MCF 10A (cell line): Measurements from ENCODE around the gene IPO5. TPM values are rescaled to one million over a fixed set of nuclear protein-coding genes. Genes with fewer than 3 reads are reported as not detected.
A peak's percentile ranks its signal among the peaks of the same experiment; 100 is the strongest.

Experiments
- BruUV-seq: library from RNA; stranded (reverse); fragments of 400-500 nt; replicated peaks from 2 replicates; lab custom pipeline; 2021; lab: Mats Ljungman, UMichigan
- CTCF ChIA-PET: fragments of 300-600 bp; sonication (Branson Sonifier 250); formaldehyde crosslinking; extraction: SDS; loops from one replicate; lab custom pipeline; 2021; ENCODE audit warnings: antibody characterized with exemption, inconsistent platforms; lab: Yijun Ruan, JAX
- POLR2A ChIA-PET: fragments of 300-600, 350-650 bp; sonication (Branson Sonifier 250); formaldehyde crosslinking; extraction: SDS; loops from one replicate; lab custom pipeline; 2020; ENCODE audit warnings: antibody characterized with exemption, inconsistent platforms; lab: Yijun Ruan, JAX
- DNase-seq: peaks from one replicate; pipeline ENCODE4 v3.0.0-alpha.2; 2018; ENCODE audit not compliant: unreplicated experiment
- H3K27ac Mint-ChIP-seq: one replicate; pipeline ENCODE4 v1.8.0; 2022; ENCODE audit warnings: mild to moderate bottlenecking, low read depth, mixed read lengths; ENCODE audit not compliant: unreplicated experiment
- H3K27me3 Mint-ChIP-seq: one replicate; pipeline ENCODE4 v1.8.0; 2022; ENCODE audit warnings: mixed read lengths; ENCODE audit not compliant: insufficient read depth, unreplicated experiment
- H3K36me3 Mint-ChIP-seq: one replicate; pipeline ENCODE4 v1.8.0; 2022; ENCODE audit warnings: mild to moderate bottlenecking, moderate library complexity, mixed read lengths; ENCODE audit not compliant: insufficient read depth, unreplicated experiment
- H3K4me1 Mint-ChIP-seq: one replicate; pipeline ENCODE4 v1.8.0; 2022; ENCODE audit warnings: mixed read lengths; ENCODE audit not compliant: insufficient read depth, unreplicated experiment
- H3K4me3 Mint-ChIP-seq: one replicate; pipeline ENCODE4 v1.8.0; 2022; ENCODE audit warnings: mild to moderate bottlenecking, moderate library complexity, mixed read lengths; ENCODE audit not compliant: unreplicated experiment
- H3K9me3 Mint-ChIP-seq: one replicate; pipeline ENCODE4 v1.8.0; 2022; ENCODE audit warnings: mixed read lengths; ENCODE audit not compliant: unreplicated experiment
- CTCF ChIP-seq: fragments of 200-600 bp; IDR thresholded peaks from one replicate; pipeline ENCODE4 v1.8.0; 2022; ENCODE audit warnings: antibody characterized with exemption, mild to moderate bottlenecking; ENCODE audit not compliant: unreplicated experiment
- intact Hi-C: fragments of 100-400 bp; cut with micrococcal nuclease; formaldehyde crosslinking; loops from 2 replicates; pipeline ENCODE4 v1.14.1; 2022
- total RNA-seq: library from RNA; stranded (reverse); gene quantifications from 2 replicates; pipeline ENCODE4 v1.2.3, GENCODE V29; 2022

IPO5 gene
- total RNA-seq, 1 experiment from 2014 or later, result 200 TPM

GRCh38 chr13:97979051-97979450, 25.6 kb downstream of the IPO5 start:
- Mint-ChIP-seq H3K4me1 (peaks cover 11% of the 10 kb centered on the region), H3K4me3 (peak overlapping the region; percentile 91), H3K27ac (peak overlapping the region; percentile 66), H3K36me3 (peaks cover 26% of the 10 kb centered on the region), H3K9me3 (no peaks in the 10 kb centered on the region), H3K27me3 (no peaks in the 10 kb centered on the region)
- no TSS peak for BruUV-seq
- ChIA-PET CTCF (interaction anchor here (0.7 to 0.9 kb wide), 2 partner anchors 123 to 467 kb away, joined by 3 to 4 read pairs; no protein-coding TSS in a partner anchor), POLR2A (interaction anchor here (1.0 to 1.2 kb wide), 2 partner anchors 43 to 122 kb away, joined by 3 read pairs; no protein-coding TSS in a partner anchor)
- intact Hi-C loops, result no loop called here
- DNase-seq, result no peak
- no peak for TF ChIP-seq CTCF

DNA sequence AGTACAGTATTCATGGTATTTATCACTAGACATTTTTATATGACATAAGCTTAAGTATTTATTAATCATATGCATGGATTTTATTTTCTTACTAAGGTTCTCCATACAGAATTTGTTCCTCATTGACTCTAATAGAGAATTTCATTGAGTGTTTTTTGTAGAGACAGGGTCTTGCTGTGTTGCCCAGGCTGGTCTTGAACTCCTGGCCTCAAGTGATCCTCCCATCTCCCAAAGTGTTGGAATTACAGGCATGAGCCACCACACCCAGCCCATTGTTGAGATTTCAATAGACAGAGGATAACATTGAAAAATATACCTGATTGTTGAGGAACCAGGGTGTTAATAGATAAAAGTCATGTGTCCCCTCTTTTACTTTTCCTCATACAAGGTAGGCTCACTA, 26.1 kb downstream of the IPO5 start:
- intact Hi-C loops, result no loop called here
- peaks cover 11% of the 10 kb centered on the region for H3K4me1 Mint-ChIP-seq
- no TSS peak for BruUV-seq
- peak overlapping the region; percentile 23 for H3K27ac Mint-ChIP-seq
- H3K9me3 Mint-ChIP-seq, result no peaks in the 10 kb centered on the region
- no peaks in the 10 kb centered on the region for H3K27me3 Mint-ChIP-seq
- DNase-seq, result no peak
- peaks cover 31% of the 10 kb centered on the region for H3K36me3 Mint-ChIP-seq
- ChIA-PET CTCF (interaction anchor here (0.9 kb wide), 1 partner anchor 466 kb away, joined by 4 read pairs; no protein-coding TSS in a partner anchor), POLR2A (interaction anchor here (1.2 kb wide), 1 partner anchor 123 kb away, joined by 3 read pairs; no protein-coding TSS in a partner anchor)
- no peak for TF ChIP-seq CTCF
- H3K4me3 Mint-ChIP-seq, result no peak overlapping the region

DNA sequence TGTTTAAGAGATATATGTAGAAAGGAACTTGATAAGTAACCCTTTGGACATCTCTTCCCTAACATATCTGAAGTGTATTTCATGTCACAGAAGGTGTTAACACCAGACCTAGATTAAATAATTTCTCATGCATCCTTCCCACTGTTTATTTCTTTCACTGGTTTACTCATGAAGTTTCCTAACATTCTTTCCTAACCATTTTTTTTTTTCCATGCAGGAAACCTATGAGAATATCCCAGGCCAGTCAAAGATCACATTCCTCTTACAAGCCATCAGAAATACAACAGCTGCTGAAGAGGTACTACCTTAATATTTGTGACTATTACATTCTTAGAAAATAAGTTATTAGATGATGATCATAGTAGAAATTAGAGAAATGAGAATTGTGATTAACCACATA, 28.8 kb downstream of the IPO5 start:
- H3K27me3 Mint-ChIP-seq, result no peaks in the 10 kb centered on the region
- H3K4me3 Mint-ChIP-seq, result no peak overlapping the region
- intact Hi-C loops, result no loop called here
- TF ChIP-seq CTCF, result no peak
- H3K27ac Mint-ChIP-seq, result peak overlapping the region; percentile 23
- H3K9me3 Mint-ChIP-seq, result no peaks in the 10 kb centered on the region
- ChIA-PET CTCF (interaction anchor here (0.5 kb wide), 1 partner anchor 124 kb away, joined by 3 read pairs; no protein-coding TSS in a partner anchor), POLR2A (no interaction called here)
- H3K36me3 Mint-ChIP-seq, result peaks cover 58% of the 10 kb centered on the region
- no TSS peak for BruUV-seq
- no peak for DNase-seq
- peaks cover 11% of the 10 kb centered on the region for H3K4me1 Mint-ChIP-seq

GRCh38 chr13:97986835-97987234, 33.4 kb downstream of the IPO5 start:
- intact Hi-C loops, result no loop called here
- no peaks in the 10 kb centered on the region for H3K9me3 Mint-ChIP-seq
- no peak overlapping the region for H3K4me3 Mint-ChIP-seq
- DNase-seq, result no peak
- no TSS peak for BruUV-seq
- H3K36me3 Mint-ChIP-seq, result peaks cover 97% of the 10 kb centered on the region
- ChIA-PET CTCF (interaction anchor here (0.7 to 2.6 kb wide), 4 partner anchors 114 to 1806 kb away, joined by 3 to 6 read pairs (median 4); no protein-coding TSS in a partner anchor), POLR2A (interaction anchor here (0.7 kb wide), 1 partner anchor 129 kb away, joined by 4 read pairs; no protein-coding TSS in a partner anchor)
- H3K27ac Mint-ChIP-seq, result no peak overlapping the region
- TF ChIP-seq CTCF, result no peak
- no peaks in the 10 kb centered on the region for H3K27me3 Mint-ChIP-seq
- H3K4me1 Mint-ChIP-seq, result no peaks in the 10 kb centered on the region
